ENCODE data around the gene OTOP2. TPM values are rescaled to one million over a fixed set of nuclear protein-coding genes. Genes with fewer than 3 reads are reported as not detected.
"Not testable (repeated sequence)": the region's sequence is repeated elsewhere in the genome, so short reads cannot be mapped to it uniquely, and the experiment has no call there.

Gene OTOP2
- total RNA-seq, 2 donors from 2014 or later = 52.3 to 70.3 TPM

- DNase-seq = no peak
- no peak for ATAC-seq
- intact Hi-C loops (cut with DNase I, micrococcal nuclease) = no loop called here
Measured at GRCh38 chr17:74893936-74894671, 30.0 kb upstream of the OTOP2 start.

GRCh38 chr17:74898376-74898946, 25.6 kb upstream of the OTOP2 start:
- DNase-seq (no peak), ATAC-seq (no peak)
- intact Hi-C loops (cut with DNase I, micrococcal nuclease) = no loop called here

- ATAC-seq = no peak
- intact Hi-C loops (cut with DNase I, micrococcal nuclease) = no loop called here
- no peak for DNase-seq
Measured at GRCh38 chr17:74900208-74900607, 23.9 kb upstream of the OTOP2 start.

GRCh38 chr17:74901353-74902135, 22.5 kb upstream of the OTOP2 start:
- DNase-seq (no peak), ATAC-seq (no peak)
- intact Hi-C loops (cut with DNase I, micrococcal nuclease) = no loop called here

GRCh38 chr17:74903034-74903433, 21.0 kb upstream of the OTOP2 start:
- DNase-seq = no peak
- intact Hi-C loops (cut with DNase I, micrococcal nuclease) = no loop called here
- ATAC-seq = no peak

- DNase-seq = no peak
- intact Hi-C loops (cut with DNase I, micrococcal nuclease) = no loop called here
- ATAC-seq = no peak
Measured at GRCh38 chr17:74903671-74904070, 20.4 kb upstream of the OTOP2 start.

GRCh38 chr17:74904687-74905409, 19.2 kb upstream of the OTOP2 start:
- ATAC-seq (no peak), DNase-seq (no peak)
- intact Hi-C loops (cut with DNase I, micrococcal nuclease) = no loop called here

- ATAC-seq; DNase-seq; intact Hi-C loops (cut with DNase I, micrococcal nuclease): not testable (repeated sequence)
Measured at GRCh38 chr17:74906214-74906793, 17.8 kb upstream of the OTOP2 start.

GRCh38 chr17:74907012-74907411, 17.1 kb upstream of the OTOP2 start:
- ATAC-seq = no peak
- intact Hi-C loops (cut with DNase I, micrococcal nuclease) = no loop called here
- DNase-seq = no peak

- intact Hi-C loops (cut with DNase I, micrococcal nuclease); ATAC-seq; DNase-seq: not testable (repeated sequence)
Measured at GRCh38 chr17:74909097-74909496, 15.0 kb upstream of the OTOP2 start.

GRCh38 chr17:74911423-74911822, 12.7 kb upstream of the OTOP2 start:
- intact Hi-C loops (cut with DNase I, micrococcal nuclease); DNase-seq; ATAC-seq: not testable (repeated sequence)

GRCh38 chr17:74916136-74916850, 7.8 kb upstream of the OTOP2 start:
- DNase-seq (no peak), ATAC-seq (no peak)
- intact Hi-C loops (cut with DNase I, micrococcal nuclease) = no loop called here

- intact Hi-C loops (cut with DNase I, micrococcal nuclease) = no loop called here
- no peak for DNase-seq
Measured at GRCh38 chr17:74916851-74917199, 7.2 kb upstream of the OTOP2 start.

GRCh38 chr17:74917430-74917829, 6.6 kb upstream of the OTOP2 start:
- DNase-seq (no peak), ATAC-seq (no peak)
- intact Hi-C loops (cut with DNase I, micrococcal nuclease) = no loop called here

More at GRCh38 chr17:74916851-74917199, 7.2 kb upstream of the OTOP2 start:
- no peak for ATAC-seq

- ATAC-seq (no peak), DNase-seq (no peak)
- intact Hi-C loops (cut with DNase I, micrococcal nuclease) = no loop called here
Measured at GRCh38 chr17:74918906-74919305, 5.2 kb upstream of the OTOP2 start.

- no peak for DNase-seq
- intact Hi-C loops (cut with DNase I, micrococcal nuclease) = no loop called here
- no peak for ATAC-seq
Measured at GRCh38 chr17:74919440-74920305, 4.4 kb upstream of the OTOP2 start.

GRCh38 chr17:74920306-74920620, 3.8 kb upstream of the OTOP2 start:
- intact Hi-C loops (cut with DNase I, micrococcal nuclease) = no loop called here
- ATAC-seq = no peak
- DNase-seq = no peak

- ATAC-seq (no peak), DNase-seq (no peak)
- intact Hi-C loops (cut with DNase I, micrococcal nuclease) = no loop called here
Measured at GRCh38 chr17:74920642-74921025, 3.4 kb upstream of the OTOP2 start.
